Hepatocyte (in vitro differentiated cells): ENCODE measurements around the gene OBP2B.

Experiments used
- EZH2phosphoT487 ChIP-seq: fragments of 200-600 bp; sonication (generic); IDR thresholded peaks from one replicate; pipeline ENCODE4 v1.6.1; 2018; ENCODE audit warnings: antibody characterized with exemption, mild to moderate bottlenecking, low read depth, moderate library complexity; ENCODE audit not compliant: unreplicated experiment, severe bottlenecking
- TF ChIP-seq, protein P1 (sequence below): fragments of 200-600 bp; sonication (generic); IDR thresholded peaks from 2 replicates; pipeline ENCODE4 v1.5.1; 2016; ENCODE audit warnings: antibody characterized with exemption, mild to moderate bottlenecking; ENCODE audit not compliant: poor library complexity

DNA sequence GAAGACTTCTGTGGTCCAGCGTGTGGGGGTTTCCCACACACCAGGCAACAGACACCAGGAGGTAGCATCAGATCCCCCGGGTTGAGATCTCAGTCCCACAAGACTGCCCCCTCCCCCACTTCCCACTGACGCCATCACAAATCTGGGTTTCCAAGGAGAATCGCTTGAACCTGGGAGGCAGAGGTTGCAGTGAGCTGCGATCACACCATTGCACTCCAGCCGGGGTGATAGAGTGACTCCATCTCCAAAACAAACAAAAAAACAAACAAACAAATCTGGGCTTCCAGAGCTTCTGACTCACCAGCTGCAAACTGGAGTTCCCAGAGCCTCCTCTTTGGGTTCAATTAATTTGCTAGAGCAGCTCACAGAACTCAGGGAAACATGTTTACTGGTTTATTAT lies 40.6 kb downstream of the OBP2B start:
- TF ChIP-seq, protein P1, sequence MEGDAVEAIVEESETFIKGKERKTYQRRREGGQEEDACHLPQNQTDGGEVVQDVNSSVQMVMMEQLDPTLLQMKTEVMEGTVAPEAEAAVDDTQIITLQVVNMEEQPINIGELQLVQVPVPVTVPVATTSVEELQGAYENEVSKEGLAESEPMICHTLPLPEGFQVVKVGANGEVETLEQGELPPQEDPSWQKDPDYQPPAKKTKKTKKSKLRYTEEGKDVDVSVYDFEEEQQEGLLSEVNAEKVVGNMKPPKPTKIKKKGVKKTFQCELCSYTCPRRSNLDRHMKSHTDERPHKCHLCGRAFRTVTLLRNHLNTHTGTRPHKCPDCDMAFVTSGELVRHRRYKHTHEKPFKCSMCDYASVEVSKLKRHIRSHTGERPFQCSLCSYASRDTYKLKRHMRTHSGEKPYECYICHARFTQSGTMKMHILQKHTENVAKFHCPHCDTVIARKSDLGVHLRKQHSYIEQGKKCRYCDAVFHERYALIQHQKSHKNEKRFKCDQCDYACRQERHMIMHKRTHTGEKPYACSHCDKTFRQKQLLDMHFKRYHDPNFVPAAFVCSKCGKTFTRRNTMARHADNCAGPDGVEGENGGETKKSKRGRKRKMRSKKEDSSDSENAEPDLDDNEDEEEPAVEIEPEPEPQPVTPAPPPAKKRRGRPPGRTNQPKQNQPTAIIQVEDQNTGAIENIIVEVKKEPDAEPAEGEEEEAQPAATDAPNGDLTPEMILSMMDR: no peak
- TF ChIP-seq EZH2phosphoT487: no peak
